Kidney glomerular epithelial cell (primary cell): ENCODE measurements around the gene EIF4EBP2.

ENCODE experiments used
- DNase-seq: peaks from one replicate; lab custom pipeline; 2025; lab: John Stamatoyannopoulos, UW

The EIF4EBP2 gene

GRCh38 chr10:70404036-70404786, at the start of gene EIF4EBP2:
Gene EIF4EBP2, plus strand, starts transcription at chr10:70404145. Its CDS starts 257 bp downstream, at chr10:70404402.
- peak; percentile 84 for DNase-seq

- DNase-seq, result no peak
These were observed 49.4 kb upstream of the EIF4EBP2 start for GRCh38 chr10:70354556-70354955.

- no peak for DNase-seq
These were observed 48.6 kb upstream of the EIF4EBP2 start for GRCh38 chr10:70355051-70356021.

- no peak for DNase-seq
These were observed 46.4 kb upstream of the EIF4EBP2 start for GRCh38 chr10:70357565-70357964.

GRCh38 chr10:70358446-70358845, 45.5 kb upstream of the EIF4EBP2 start:
- DNase-seq, result no peak

- no peak for DNase-seq
These were observed 44.9 kb upstream of the EIF4EBP2 start for GRCh38 chr10:70359017-70359550.

GRCh38 chr10:70360215-70360614, 43.7 kb upstream of the EIF4EBP2 start:
- DNase-seq, result no peak

- DNase-seq, result no peak
These were observed 41.6 kb upstream of the EIF4EBP2 start for GRCh38 chr10:70362328-70362727.

GRCh38 chr10:70363292-70363691, 40.7 kb upstream of the EIF4EBP2 start:
- DNase-seq, result no peak

GRCh38 chr10:70363971-70364771, 39.8 kb upstream of the EIF4EBP2 start:
- peak; percentile 91 for DNase-seq

GRCh38 chr10:70364772-70365091, 39.2 kb upstream of the EIF4EBP2 start:
- no peak for DNase-seq

- DNase-seq, result peak; percentile 83
These were observed 36.6 kb upstream of the EIF4EBP2 start for GRCh38 chr10:70367195-70367796.

GRCh38 chr10:70368774-70369482, 35.0 kb upstream of the EIF4EBP2 start:
- no peak for DNase-seq

- DNase-seq, result no peak
These were observed 34.4 kb upstream of the EIF4EBP2 start for GRCh38 chr10:70369498-70370018.

- DNase-seq, result no peak
These were observed 33.2 kb upstream of the EIF4EBP2 start for GRCh38 chr10:70370766-70371165.

GRCh38 chr10:70371846-70372245, 32.1 kb upstream of the EIF4EBP2 start:
- no peak for DNase-seq

GRCh38 chr10:70374775-70375614, 28.9 kb upstream of the EIF4EBP2 start:
- DNase-seq, result no peak

- no peak for DNase-seq
These were observed 27.2 kb upstream of the EIF4EBP2 start for GRCh38 chr10:70376436-70377378.

GRCh38 chr10:70378122-70378521, 25.8 kb upstream of the EIF4EBP2 start:
- peak; percentile 96 for DNase-seq
